ENCODE measurements around the gene ZBTB39. TPM values are rescaled to one million over a fixed set of nuclear protein-coding genes. Genes with fewer than 3 reads are reported as not detected.

ZBTB39 gene
- total and polyA plus RNA-seq, 2 donors (not counting 1 experiment from before 2014, with no cell fraction given), result 5.4 to 13.9 TPM

GRCh38 chr12:57003395-57003794 is 3.0 kb downstream of the ZBTB39 start:
- ChIA-PET CTCF (interaction anchor here (0.6 to 9.2 kb wide), 8 partner anchors 14 to 244 kb away, joined by 3 to 52 read pairs (median 4); partner anchors contain the start of genes HSD17B6 and STAT6), POLR2A (no interaction called here)
- TF ChIP-seq CTCF (IDR thresholded peaks at IDR 0.05), result no peak
- TF ChIP-seq EZH2 (IDR thresholded peaks at IDR 0.05; ENCODE audit: borderline replicate concordance, insufficient read depth, low read depth, low read length, poor library complexity, severe bottlenecking), result no peak
- H3K27ac ChIP-seq (ENCODE audit: low read length in 2 of 2), result no peak overlapping the region
- Mint-ChIP-seq H3K27ac (no peak overlapping the region), H3K27me3 (no peaks in the 10 kb centered on the region), H3K4me3 (no peak overlapping the region), H3K4me1 (peaks cover 64% of the 10 kb centered on the region), H3K9me3 (ENCODE audit: insufficient read depth) (no peaks in the 10 kb centered on the region)
- WGBS (ENCODE audit: insufficient coverage), result 98% methylated on average over 13 of the region's 13 CpGs
- H3K9me3 ChIP-seq (ENCODE audit: control extremely low read depth in 1 of 3, control insufficient read depth in 2 of 3, insufficient read depth in 1 of 3, low read length in 2 of 3), result no peaks in the 10 kb centered on the region
- peaks cover 28 to 35% of the 10 kb centered on the region in 2 donors for H3K4me1 ChIP-seq (ENCODE audit: control insufficient read depth in 2 of 2, insufficient read depth in 2 of 2, low read length in 2 of 2)
- peaks cover 14% of the 10 kb centered on the region for H4K20me1 ChIP-seq (ENCODE audit: control insufficient read depth, insufficient read depth, low read length, poor library complexity, severe bottlenecking)
- H3K4me2 ChIP-seq (replicated peaks; ENCODE audit: low read depth, low read length, poor library complexity, severe bottlenecking), result no peak overlapping the region
- no peak for ATAC-seq (ENCODE audit: low read depth)
- peaks cover 0 to 40% of the 10 kb centered on the region in 2 experiments for H3K36me3 ChIP-seq (replicated peaks in 1 of 2; ENCODE audit: control extremely low read depth in 1 of 2, control insufficient read depth in 1 of 2, extremely low read depth in 1 of 2, insufficient read depth in 2 of 2, low read length in 1 of 2)
- intact Hi-C loops (cut with micrococcal nuclease), result loop anchor here (10.0 kb wide), 1 partner anchor 369 kb away; the partner anchor contains the start of gene BAZ2A
- no peaks in the 10 kb centered on the region for H3K27me3 ChIP-seq (replicated peaks in 1 of 4; ENCODE audit: control extremely low read depth in 1 of 4, control insufficient read depth in 3 of 4, insufficient read depth in 4 of 4, low read length in 3 of 4)
- no peak overlapping the region for H2AFZ ChIP-seq (ENCODE audit: insufficient read depth, low read depth, low read length, poor library complexity, severe bottlenecking)
- no peak for DNase-seq
- H3K79me2 ChIP-seq (ENCODE audit: control insufficient read depth, insufficient read depth, low read length), result peaks cover 62% of the 10 kb centered on the region
- no peak overlapping the region for H3K9ac ChIP-seq (ENCODE audit: low read length)
- no peak overlapping the region for H3K4me3 ChIP-seq (ENCODE audit: control extremely low read depth in 1 of 5, extremely low read depth in 1 of 5, insufficient read depth in 1 of 5, low read depth in 2 of 5, low read length in 4 of 5)

GRCh38 chr12:57001448-57001906 is 4.9 kb downstream of the ZBTB39 start:
- intact Hi-C loops (cut with micrococcal nuclease), result loop anchor here (1.0 to 10.0 kb wide), 2 partner anchors 244 to 367 kb away; partner anchors contain the start of gene BAZ2A
- peaks cover 14% of the 10 kb centered on the region for H4K20me1 ChIP-seq (ENCODE audit: control insufficient read depth, insufficient read depth, low read length, poor library complexity, severe bottlenecking)
- CTCF ChIA-PET, result interaction anchor here (0.6 to 9.2 kb wide), 21 partner anchors 9 to 356 kb away, joined by 3 to 52 read pairs (median 3); partner anchors contain the start of genes ATP5F1B and STAT6
- H2AFZ ChIP-seq (ENCODE audit: insufficient read depth, low read depth, low read length, poor library complexity, severe bottlenecking), result no peak overlapping the region
- Mint-ChIP-seq H3K27me3 (no peaks in the 10 kb centered on the region), H3K4me3 (no peak overlapping the region), H3K27ac (no peak overlapping the region), H3K4me1 (peaks cover 58% of the 10 kb centered on the region), H3K9me3 (ENCODE audit: insufficient read depth) (no peaks in the 10 kb centered on the region)
- no peak overlapping the region for H3K4me3 ChIP-seq (ENCODE audit: control extremely low read depth in 1 of 5, extremely low read depth in 1 of 5, insufficient read depth in 1 of 5, low read depth in 2 of 5, low read length in 4 of 5)
- H3K79me2 ChIP-seq (ENCODE audit: control insufficient read depth, insufficient read depth, low read length), result peaks cover 64% of the 10 kb centered on the region
- WGBS (ENCODE audit: insufficient coverage), result 37% methylated on average over 7 of the region's 13 CpGs
- TF ChIP-seq EZH2 (IDR thresholded peaks at IDR 0.05; ENCODE audit: borderline replicate concordance, insufficient read depth, low read depth, low read length, poor library complexity, severe bottlenecking) (no peak), CTCF (IDR thresholded peaks at IDR 0.05) (peak; percentile 76)
- DNase-seq, result peak; percentile 76
- H3K27ac ChIP-seq (ENCODE audit: low read length in 2 of 2), result no peak overlapping the region
- no peak overlapping the region for H3K9ac ChIP-seq (ENCODE audit: low read length)
- peaks cover 0 to 50% of the 10 kb centered on the region in 2 experiments for H3K36me3 ChIP-seq (replicated peaks in 1 of 2; ENCODE audit: control extremely low read depth in 1 of 2, control insufficient read depth in 1 of 2, extremely low read depth in 1 of 2, insufficient read depth in 2 of 2, low read length in 1 of 2)
- POLR2A ChIA-PET, result no interaction called here
- H3K4me2 ChIP-seq (replicated peaks; ENCODE audit: low read depth, low read length, poor library complexity, severe bottlenecking), result no peak overlapping the region
- H3K9me3 ChIP-seq (ENCODE audit: control extremely low read depth in 1 of 3, control insufficient read depth in 2 of 3, insufficient read depth in 1 of 3, low read length in 2 of 3), result no peaks in the 10 kb centered on the region
- H3K4me1 ChIP-seq (ENCODE audit: control insufficient read depth in 2 of 2, insufficient read depth in 2 of 2, low read length in 2 of 2), result peaks cover 23 to 30% of the 10 kb centered on the region in 2 donors
- peak; percentile 19 for ATAC-seq (ENCODE audit: low read depth)
- H3K27me3 ChIP-seq (replicated peaks in 1 of 4; ENCODE audit: control extremely low read depth in 1 of 4, control insufficient read depth in 3 of 4, insufficient read depth in 4 of 4, low read length in 3 of 4), result no peaks in the 10 kb centered on the region

Data from B cell (primary cell).